GM12864 (cell line): ENCODE results near the gene SNED1.

ENCODE experiments used
- DNase-seq: peaks from one replicate; pipeline ENCODE4 v3.0.0-alpha.2; 2011; ENCODE audit warnings: low read depth
- H3K4me3 ChIP-seq: 2 replicates; pipeline ENCODE4 v1.5.1; 2011; ENCODE audit warnings: mild to moderate bottlenecking, low read depth, low read length, control low read depth
- CTCF ChIP-seq: IDR thresholded peaks from 2 replicates; pipeline ENCODE4 v1.5.1; 2011; ENCODE audit warnings: low read depth, mild to moderate bottlenecking, moderate library complexity, low read length, control low read depth, inconsistent platforms; ENCODE audit errors: missing control alignments

The SNED1 gene

GRCh38 chr2:241064008-241064801, 65.8 kb downstream of the SNED1 start:
- no peak for TF ChIP-seq CTCF
- H3K4me3 ChIP-seq = no peak overlapping the region
- no peak for DNase-seq

GRCh38 chr2:241064802-241065354, 66.5 kb downstream of the SNED1 start:
- H3K4me3 ChIP-seq = no peak overlapping the region
- no peak for TF ChIP-seq CTCF
- no peak for DNase-seq

GRCh38 chr2:241065355-241065803, 67.0 kb downstream of the SNED1 start:
- no peak for TF ChIP-seq CTCF
- H3K4me3 ChIP-seq = no peak overlapping the region
- no peak for DNase-seq

- no peak for TF ChIP-seq CTCF
- DNase-seq = no peak
- H3K4me3 ChIP-seq = no peak overlapping the region
Measured at GRCh38 chr2:241066171-241066892, 67.9 kb downstream of the SNED1 start.

- TF ChIP-seq CTCF = no peak
- no peak overlapping the region for H3K4me3 ChIP-seq
- DNase-seq = no peak
Measured at GRCh38 chr2:241066893-241067341, 68.5 kb downstream of the SNED1 start.

- TF ChIP-seq CTCF = no peak
- DNase-seq = no peak
- H3K4me3 ChIP-seq = no peak overlapping the region
Measured at GRCh38 chr2:241067501-241068135, 69.2 kb downstream of the SNED1 start.
